ENCODE results near the gene SNX24.
"Not testable (repeated sequence)": the region's sequence is repeated elsewhere in the genome, so short reads cannot be mapped to it uniquely, and the experiment has no call there.

SNX24 gene

DNA sequence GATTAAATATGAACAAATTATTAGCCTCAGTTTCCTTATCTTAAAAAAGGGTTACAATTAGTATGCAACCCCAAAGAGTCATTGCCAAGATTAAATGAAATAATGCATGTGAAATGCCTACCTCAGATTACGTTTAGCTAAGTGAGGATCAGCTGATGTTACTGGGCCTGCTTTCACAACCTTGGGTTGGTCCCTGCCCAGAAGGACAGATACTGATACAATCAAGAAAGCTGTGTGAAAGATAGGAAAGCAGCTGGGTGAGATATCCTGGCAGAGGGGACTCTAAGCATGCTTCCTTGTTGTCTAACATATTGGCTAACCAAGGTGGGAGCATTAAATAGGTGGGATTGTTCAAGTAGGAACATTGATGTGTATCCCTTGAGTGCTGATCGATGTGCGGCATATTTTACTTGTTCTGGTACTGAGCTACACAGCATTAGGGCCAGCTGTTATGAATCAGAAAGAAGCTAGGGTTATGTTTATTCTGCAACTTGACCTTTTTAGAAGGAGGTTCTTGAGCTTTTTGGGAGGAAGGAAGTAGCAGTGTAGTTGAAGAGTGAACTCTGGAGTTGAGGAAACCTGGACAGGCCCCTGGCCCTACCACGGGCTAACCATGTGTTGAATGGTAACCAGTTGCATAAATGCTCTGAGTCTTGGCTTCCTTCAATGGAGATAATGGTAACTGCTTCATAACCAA is 28.9 kb downstream of the SNX24 start:
- no peak for DNase-seq

DNA sequence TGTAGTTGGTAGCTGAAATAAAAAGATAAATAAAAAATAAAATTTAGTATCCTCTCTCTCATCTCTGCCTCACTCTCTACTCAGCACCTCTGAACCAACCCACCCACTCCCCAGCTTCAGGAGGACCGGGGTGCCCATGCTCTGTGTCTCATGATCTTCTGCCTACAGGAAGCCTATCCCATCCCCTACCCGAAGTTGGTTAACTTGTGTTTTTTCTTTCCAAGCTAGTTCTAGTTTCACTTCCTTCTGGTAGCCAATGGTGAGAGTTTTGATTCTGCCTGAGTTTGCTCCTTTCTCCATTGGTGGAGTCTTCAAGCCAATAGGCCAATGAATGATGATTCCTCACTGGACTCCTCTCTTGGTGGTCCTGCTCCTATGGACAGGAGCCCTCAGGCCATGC is 32.1 kb downstream of the SNX24 start:
- DNase-seq = no peak

DNA sequence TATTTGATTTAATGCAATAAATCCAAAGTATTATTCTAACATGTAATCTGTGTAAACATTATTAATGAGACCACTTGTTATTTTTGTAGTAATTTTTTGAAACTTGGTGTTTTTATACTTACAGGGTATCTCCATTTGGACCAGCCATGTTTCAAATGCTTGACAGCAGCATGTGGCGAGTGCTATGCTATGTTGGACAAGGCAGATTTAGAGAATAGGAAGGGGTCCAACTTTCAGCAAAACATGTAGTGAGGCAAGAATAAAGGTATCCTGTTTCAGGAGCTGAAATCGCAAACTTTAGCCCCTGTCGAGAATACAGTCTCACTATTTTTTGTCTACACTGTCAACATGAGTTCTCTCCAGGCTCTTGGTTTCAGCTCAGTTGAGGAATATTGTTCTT is 33.7 kb downstream of the SNX24 start:
- DNase-seq = no peak

DNA sequence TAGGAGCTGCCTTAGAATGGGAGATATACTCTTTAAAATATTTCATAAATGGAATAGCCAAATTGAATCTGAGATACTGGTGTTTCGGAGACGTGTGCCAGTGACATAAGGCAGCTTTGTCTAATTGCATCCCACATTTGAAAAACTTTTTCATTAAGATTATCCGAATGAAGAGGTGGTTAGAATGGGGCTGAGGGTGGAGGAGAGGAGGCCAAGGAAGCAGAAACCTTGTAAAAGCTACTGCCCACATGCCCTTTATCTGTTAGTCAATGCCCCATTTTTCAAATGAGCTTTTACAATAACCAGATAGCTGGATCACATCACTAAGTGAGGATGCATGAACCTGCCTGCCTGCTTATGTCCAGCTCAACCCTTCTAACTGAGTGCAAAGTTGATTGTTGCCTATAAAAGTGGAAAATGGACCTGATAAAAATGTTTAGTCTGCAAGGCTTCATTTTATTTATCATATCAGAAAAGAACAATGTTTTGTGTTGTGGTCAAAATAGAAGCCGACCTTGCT is 34.8 kb downstream of the SNX24 start:
- no peak for DNase-seq

DNA sequence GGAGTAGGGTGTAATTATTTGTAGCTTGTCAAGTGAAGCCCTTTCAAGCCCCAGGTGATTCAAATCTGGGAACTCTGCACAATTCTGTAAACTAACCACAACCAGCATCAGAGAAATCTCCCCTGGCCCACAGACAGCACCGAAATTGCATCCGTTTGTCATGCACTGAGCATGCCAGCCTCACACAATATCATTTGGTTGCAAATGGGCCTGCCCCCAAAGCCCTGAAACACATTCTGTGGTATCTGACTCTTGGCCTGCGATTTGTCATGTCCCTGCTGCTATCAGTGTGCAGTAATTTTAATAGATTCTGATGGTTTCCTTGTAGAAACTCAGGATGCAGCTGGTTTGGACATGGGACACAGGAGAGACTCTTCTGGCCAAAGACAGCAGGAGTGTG is 35.3 kb downstream of the SNX24 start:
- peak; percentile 33 for DNase-seq

DNA sequence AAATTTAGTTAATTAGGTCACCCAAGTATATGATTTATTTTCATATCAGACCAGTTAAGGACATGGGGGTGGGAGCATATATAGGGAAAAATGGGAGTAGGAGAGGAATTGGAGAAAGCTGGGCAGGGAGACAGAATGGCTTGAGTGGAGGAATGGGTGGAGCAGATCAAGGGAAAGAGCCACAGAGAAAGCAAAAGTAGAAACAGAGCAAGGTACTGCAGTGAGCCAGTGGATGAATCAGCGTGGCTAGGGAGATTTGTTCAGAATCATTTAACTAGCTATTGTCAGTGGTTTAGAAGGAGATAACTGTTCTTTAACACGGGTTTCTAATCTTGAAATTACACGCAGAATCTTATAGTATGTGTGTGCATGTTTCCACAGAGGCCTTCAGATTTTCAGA is 37.4 kb downstream of the SNX24 start:
- peak; percentile 44 for DNase-seq

DNA sequence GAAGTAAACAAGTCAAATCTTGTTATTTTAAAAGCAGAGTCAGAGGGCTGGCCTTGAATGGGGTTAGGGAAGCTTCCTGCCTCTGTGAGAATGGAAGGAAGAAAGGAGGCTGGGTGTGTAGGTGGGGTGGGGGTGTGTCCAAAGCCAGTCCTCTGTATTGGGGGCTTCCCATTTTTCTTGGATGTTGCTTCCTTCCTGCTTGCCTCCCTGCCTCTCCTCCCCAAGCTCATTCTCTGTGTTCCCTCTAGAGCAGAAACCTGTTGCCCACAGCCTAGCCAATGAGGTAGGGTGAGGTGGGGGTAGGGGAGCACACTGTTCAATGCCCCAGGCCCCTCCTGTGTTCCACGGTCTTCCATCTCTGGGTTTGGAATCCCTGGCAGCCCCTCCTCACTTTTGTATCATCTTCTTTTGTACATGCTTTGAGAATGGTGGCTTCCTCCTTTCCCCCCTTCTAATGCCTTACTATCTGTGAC is 39.7 kb downstream of the SNX24 start:
- no peak for DNase-seq

DNA sequence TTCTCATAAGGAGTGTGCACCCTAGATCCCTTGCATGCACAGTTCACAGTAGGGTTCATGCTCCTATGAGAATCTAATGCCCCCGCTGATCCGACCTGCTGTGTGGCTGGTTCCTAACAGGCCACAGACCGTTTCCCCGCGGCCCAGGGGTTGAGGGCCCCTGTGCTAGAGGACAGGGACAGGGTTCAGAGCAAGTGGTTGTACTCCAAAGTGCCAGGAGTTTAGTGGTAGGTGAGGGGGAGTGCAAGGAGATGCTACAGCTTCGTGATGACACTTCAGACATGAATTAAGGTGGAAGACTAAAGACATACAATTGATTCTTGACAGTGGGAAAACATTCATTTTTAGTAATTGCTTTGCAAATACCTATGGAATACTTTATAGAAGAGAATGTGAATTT is 40.5 kb downstream of the SNX24 start:
- DNase-seq = no peak

DNA sequence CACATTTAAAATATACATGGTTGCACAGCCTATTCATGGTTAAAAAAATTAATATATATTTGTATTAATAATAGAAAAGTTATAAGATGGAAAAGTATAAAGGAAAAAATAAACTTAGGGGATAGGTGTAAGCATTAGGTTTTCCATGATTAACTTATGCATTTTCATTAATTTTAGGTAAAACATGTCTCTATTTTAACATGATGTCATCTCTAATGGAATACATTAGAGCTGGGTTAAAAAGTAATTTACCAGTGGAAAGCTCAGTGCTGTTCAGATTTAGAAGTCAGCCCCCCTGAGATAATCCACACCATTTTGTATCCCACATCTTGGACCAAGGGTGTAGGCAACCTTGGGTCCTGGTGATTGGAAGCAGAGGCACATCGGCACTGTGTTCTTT is 49.7 kb downstream of the SNX24 start:
- DNase-seq = no peak

DNA sequence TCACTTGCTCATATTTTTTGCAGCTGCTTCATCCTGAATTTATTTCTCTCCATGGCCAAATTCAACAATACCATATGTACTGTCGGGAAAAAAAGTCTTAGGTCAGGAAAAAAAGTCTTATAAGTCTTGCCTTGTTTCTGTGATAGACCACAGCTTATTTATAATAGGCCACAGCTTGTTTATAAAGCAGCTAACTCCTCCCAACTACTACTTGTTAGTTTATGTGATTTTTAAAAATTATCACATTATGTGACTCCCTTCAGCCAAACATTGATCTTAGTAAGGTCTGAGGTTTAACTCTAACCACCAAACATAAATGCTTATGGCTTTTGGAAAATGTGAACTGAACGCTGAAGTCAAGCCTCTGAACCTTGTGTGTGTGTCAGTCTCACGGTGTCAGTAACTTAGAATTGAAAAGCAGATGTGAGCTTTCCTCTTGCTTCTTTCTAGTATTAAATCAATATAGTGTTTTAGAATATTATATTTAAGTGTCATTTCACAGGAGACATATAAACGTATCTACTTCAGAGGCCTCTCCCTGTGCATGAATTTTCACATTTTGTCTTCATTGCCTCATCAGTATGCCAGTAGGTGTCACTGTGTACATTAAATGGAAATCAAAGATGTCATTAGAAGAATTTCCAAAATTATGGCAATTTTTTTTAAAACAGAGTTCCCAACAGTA is 51.3 kb downstream of the SNX24 start:
- peak; percentile 33 for DNase-seq

DNA sequence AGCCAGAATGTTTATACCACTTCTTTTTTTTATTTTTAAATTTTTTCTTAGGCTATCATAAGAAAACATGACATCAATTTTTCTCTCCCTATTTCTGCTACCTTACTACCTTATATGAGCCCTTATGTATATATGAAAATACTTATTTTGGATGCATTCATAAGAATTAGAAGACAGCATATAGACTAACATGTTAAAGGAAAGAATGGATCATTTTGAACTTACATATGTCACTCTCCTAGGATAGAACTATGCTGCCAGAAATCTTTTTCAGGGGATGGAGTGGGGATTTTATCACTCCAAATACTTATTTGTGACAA is 51.8 kb downstream of the SNX24 start:
- no peak for DNase-seq

DNA sequence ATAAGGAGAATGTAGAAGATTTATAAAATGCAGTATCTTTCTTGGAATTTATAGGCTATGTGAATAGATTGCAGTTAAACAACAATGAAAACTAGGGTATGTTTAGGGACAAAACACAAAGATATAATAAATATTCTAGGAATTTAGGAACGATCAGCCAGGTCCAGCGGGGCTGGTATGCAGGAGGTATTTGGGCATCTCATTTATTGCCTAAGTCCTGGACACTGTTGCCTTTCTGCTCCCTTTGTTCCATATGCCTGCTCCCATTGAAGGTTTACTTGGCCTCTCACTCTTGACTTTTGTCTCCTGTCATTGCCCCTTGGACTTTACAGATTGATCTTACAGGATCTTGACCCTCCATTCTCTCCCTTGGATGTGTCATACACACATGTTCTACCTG is 55.9 kb downstream of the SNX24 start:
- DNase-seq = no peak

DNA sequence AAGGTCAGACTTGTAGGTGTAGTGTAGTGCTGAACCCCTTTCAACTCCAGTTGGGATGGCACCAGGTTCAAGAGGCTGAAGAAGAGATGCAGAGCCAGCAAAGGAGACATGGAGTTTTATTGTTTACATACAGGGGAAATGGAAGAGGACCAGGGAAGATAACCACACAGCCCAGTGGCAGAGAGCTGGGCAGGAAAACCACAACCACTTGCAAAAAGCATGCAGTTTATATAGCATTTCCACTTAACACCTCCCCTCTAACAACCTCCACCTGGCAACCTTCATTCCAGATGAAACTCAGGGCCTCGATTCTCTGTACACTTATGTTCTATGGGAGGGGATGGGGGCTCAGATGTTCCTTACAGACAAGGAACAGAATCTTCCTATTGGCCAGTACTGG is 56.9 kb downstream of the SNX24 start:
- no peak for DNase-seq

DNA sequence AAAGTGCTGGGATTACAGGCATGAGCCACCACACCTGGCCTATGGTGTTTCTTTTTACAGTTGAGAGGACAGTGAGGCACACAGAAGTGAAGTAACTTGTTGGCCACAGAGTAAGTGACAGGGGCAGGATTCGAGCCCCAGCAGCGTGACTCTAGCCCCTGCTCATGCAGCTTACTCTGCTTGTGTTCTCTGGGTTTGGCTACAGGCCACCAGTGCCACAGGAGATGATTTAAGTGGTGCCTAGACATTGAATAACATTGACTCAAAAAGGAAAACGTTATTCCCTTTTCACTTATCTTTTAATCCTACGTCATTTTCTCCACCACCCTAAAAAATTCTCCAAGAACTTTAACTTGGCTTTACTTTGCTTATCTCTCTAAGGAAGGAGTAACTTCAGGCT is 61.4 kb downstream of the SNX24 start:
- DNase-seq = peak; percentile 67

DNA sequence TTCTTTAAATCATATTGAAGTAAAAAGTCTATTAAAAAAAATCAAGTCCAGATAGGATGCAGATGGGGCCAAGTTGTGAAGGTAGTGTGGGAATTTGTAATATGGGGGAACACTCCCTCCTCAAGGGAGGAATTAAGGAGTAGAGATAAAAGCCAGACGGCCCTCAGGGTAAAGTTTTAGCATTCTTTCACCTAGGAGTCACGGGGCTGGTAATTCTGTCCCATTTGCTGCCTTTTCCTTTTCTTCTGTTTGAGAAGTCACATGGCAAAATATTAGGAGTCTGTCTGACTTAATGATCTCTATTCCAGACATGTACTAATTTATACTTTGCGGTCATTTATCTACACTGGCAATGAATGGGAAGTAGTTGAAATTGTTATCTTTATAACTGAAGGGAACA is 61.9 kb downstream of the SNX24 start:
- peak; percentile 73 for DNase-seq

DNA sequence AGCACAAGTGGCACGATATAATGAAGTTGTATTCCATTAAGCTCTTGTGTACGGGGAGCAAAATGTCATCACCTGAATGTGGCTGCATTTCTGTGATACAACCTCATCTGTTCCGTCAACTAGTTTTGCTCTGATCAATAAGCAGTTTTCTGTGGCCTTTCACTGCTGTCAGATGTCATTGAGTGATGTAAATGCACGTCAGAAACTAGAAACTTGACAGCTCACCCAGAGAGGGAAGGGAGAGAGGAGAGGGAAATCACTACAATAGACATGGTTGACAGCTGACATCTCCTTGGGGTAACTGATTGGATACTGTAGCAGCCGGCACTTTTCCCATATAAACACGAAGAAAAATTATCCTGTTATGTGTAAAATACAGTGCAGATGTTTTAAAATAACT is 62.7 kb downstream of the SNX24 start:
- no peak for DNase-seq

DNA sequence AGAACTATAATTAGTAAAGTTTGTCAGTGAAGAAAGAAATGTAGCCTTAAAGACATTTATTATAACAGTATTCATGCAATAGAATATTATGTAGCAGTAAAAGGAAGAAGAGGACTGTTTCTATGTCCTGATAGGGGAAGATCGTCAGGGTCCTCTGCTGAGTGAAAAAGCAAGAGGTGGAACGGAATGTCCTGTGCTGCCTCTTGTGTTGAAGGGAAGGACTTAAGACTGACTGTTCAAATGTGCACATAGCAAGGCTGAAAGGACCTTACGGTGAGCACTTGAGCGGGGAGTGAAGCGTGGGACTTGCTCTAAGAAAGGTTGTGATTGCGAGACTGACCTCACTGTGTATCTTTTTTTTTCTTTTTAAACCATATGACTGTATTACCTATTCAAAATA is 63.2 kb downstream of the SNX24 start:
- DNase-seq = no peak

DNA sequence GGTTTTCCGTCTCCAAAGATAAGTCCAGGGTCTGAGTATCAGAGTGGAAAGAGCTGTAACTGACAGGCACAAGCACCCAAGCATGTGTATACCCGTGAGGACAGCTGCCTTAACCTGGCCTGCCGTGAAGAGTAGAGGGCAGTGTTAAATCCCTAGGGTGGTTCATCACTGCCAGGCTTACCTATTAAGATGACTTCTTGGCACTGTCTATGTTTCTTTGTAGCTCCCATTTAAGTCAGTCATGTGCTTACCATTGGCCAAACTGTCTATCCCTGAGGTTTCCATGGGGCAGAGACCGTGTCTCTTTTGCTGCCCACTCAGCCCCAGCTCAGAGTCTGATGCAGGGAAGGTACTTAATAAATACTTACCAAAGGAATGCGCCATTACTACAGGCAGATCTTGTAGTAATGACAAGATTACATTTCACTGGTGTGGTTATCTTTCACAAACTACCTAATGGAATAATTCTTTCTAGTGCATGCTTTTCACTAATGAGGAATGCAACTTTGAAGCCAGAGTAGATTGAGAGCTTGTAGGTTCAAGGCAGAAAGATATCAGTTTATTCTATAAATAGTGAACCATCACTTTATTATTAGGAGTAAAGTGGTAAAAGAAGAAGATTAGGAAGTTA is 64.2 kb downstream of the SNX24 start:
- no peak for DNase-seq

DNA sequence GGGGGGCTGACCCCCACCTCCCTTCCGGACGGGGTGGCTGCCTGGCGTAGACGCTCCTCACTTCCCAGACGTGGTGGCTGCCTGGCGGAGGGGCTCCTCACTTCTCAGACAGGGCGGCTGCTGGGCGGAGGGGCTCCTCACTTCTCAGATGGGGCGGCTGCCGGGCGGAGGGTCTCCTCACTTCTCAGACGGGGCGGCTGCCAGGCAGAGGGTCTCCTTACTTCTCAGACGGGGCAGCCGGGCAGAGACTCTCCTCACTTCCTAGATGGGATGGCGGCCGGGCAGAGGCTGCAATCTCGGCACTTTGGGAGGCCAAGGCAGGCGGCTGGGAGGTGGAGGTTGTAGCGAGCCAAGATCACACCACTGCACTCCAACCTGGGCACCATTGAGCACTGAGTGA is 68.0 kb downstream of the SNX24 start:
- DNase-seq = not testable (repeated sequence)

DNA sequence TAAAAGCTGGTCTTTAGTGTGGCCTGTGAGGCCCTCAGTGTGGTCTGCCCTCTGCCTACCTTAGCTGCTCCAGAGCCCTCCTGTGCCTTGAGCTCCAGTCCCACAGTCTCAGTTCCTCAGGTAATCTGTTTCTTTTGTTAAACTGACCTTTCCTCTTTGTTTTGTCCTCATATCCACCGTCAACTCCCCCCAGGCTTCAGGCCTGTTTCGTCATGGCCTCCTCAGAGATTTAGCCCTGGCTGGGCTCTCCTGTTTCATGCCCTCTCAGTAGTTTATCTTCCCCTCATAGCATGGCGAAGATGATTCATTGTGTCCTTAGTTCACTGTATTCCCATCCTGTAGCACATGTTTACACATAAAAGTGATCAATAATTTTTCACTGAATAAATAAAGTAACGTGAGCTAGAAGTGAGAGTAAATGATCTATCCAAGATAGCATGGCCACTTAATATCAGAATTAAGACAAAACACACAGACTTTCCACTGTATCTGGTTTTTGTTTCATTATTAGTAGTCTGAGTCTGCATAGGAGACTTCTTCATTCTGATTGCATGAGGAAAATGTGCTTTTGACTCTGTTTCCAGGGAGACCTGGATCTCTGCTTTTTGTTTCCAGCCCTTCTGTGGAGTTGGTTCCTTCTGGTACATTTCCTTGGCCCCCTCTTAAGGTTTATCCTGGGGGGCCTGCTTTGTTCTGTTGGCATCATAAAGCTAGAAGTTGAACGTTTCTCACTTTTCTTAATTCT is 70.5 kb downstream of the SNX24 start:
- DNase-seq = no peak

DNA sequence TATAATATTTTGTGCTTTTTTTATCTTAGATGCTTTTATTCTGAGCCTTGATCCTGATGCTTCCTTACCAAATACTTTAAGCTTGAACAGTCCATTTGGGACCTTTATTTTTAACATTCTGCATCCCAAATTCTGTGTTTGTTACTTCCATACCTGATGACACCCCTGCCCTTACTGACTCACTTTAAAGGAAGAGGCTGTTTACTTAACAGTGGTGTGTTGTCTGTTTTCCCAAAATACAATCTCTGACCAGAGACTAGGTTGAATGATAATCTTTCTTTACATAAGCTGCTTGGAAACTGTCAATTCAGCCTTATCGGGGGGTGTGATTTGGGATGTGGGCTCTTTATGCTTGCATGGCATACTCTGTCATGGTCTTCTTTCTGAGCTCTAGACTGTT is 71.1 kb downstream of the SNX24 start:
- DNase-seq = no peak

DNA sequence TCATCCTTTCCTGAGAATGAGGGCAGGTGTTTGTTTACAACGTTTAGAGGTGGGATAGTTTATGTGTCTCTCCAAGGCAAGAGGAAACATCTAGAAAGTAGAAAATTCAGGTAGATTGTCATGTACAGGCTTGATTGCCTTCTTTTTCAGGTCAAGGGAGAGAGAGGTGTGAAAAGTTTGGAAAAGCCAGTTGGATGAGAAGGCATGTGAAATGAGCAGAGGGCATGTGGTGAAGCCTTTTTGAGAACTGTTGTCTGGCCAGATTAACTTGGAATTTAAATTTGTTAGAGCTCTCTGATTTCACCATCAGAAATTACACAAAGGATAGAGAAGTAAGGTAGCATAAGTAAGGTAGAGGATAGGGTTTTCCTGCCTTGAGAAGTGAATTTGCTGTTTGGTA is 74.6 kb downstream of the SNX24 start:
- no peak for DNase-seq

DNA sequence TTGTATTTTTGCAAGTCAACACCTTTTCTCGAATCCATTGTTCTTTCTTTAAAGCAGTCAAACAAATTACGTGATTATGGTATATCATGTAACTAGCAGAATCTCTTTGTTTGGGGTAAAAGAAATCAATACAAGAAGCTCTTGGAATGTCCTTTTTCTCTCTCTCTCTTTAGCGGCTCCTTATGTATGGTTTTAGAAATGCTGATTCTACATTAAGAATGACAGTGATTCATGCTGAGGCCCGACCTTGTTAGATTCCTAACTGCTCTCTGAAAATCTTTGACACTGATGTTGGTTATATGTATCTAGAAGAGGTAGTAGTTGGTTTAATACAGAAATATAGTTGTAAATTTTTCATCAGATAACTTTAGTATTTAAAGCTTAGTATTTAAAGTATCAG is 76.4 kb downstream of the SNX24 start:
- DNase-seq = peak; percentile 54

DNA sequence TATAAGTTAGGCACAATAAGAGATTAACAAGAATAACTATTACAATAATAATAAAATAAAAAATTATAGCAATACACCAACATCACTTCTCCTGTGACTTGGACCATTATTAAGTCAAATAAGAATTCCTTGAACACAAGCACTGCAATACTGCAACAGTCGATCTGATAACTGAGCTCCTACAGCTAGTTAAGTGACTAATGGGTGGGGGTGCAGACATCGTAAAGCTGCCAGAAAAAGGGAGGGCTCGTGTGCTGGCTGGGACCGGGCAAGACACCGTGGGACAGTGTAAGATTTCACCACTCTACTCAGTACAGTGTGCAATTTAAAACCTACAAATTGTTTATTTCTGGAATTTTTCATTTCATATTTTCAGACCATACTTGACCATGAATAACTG is 78.8 kb downstream of the SNX24 start:
- peak; percentile 35 for DNase-seq
